ENCODE measurements around the gene HFM1. TPM values are rescaled to one million over a fixed set of nuclear protein-coding genes. Genes with fewer than 3 reads are reported as not detected.
A peak's percentile ranks its signal among the peaks of the same experiment; 100 is the strongest.
"Not testable (repeated sequence)": the region's sequence is repeated elsewhere in the genome, so short reads cannot be mapped to it uniquely, and the experiment has no call there.

HFM1 gene, protein sequence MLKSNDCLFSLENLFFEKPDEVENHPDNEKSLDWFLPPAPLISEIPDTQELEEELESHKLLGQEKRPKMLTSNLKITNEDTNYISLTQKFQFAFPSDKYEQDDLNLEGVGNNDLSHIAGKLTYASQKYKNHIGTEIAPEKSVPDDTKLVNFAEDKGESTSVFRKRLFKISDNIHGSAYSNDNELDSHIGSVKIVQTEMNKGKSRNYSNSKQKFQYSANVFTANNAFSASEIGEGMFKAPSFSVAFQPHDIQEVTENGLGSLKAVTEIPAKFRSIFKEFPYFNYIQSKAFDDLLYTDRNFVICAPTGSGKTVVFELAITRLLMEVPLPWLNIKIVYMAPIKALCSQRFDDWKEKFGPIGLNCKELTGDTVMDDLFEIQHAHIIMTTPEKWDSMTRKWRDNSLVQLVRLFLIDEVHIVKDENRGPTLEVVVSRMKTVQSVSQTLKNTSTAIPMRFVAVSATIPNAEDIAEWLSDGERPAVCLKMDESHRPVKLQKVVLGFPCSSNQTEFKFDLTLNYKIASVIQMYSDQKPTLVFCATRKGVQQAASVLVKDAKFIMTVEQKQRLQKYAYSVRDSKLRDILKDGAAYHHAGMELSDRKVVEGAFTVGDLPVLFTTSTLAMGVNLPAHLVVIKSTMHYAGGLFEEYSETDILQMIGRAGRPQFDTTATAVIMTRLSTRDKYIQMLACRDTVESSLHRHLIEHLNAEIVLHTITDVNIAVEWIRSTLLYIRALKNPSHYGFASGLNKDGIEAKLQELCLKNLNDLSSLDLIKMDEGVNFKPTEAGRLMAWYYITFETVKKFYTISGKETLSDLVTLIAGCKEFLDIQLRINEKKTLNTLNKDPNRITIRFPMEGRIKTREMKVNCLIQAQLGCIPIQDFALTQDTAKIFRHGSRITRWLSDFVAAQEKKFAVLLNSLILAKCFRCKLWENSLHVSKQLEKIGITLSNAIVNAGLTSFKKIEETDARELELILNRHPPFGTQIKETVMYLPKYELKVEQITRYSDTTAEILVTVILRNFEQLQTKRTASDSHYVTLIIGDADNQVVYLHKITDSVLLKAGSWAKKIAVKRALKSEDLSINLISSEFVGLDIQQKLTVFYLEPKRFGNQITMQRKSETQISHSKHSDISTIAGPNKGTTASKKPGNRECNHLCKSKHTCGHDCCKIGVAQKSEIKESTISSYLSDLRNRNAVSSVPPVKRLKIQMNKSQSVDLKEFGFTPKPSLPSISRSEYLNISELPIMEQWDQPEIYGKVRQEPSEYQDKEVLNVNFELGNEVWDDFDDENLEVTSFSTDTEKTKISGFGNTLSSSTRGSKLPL (N-terminal part only)
- 1 to 10 TPM; 1.2 to 4.3 (median 2.9) TPM for total RNA-seq
- polyA plus RNA-seq = 1 to 10 TPM in 1 of 2 donors, under 1 TPM in 1; 0.17 to 7.8 TPM
- long read RNA-seq, donor 1, partial matches to known transcripts = 0 of 1 reads
- long read RNA-seq, donor 1, other reads (novel, unspliced or antisense) = 1 of 1 reads
- long read RNA-seq, donor 2, partial matches to known transcripts = 0 of 3 reads
- long read RNA-seq, donor 2, other reads (novel, unspliced or antisense) = 3 of 3 reads
- long read RNA-seq, donor 3, partial matches to known transcripts = 0 of 1 reads
- long read RNA-seq, donor 3, other reads (novel, unspliced or antisense) = 1 of 1 reads

DNA sequence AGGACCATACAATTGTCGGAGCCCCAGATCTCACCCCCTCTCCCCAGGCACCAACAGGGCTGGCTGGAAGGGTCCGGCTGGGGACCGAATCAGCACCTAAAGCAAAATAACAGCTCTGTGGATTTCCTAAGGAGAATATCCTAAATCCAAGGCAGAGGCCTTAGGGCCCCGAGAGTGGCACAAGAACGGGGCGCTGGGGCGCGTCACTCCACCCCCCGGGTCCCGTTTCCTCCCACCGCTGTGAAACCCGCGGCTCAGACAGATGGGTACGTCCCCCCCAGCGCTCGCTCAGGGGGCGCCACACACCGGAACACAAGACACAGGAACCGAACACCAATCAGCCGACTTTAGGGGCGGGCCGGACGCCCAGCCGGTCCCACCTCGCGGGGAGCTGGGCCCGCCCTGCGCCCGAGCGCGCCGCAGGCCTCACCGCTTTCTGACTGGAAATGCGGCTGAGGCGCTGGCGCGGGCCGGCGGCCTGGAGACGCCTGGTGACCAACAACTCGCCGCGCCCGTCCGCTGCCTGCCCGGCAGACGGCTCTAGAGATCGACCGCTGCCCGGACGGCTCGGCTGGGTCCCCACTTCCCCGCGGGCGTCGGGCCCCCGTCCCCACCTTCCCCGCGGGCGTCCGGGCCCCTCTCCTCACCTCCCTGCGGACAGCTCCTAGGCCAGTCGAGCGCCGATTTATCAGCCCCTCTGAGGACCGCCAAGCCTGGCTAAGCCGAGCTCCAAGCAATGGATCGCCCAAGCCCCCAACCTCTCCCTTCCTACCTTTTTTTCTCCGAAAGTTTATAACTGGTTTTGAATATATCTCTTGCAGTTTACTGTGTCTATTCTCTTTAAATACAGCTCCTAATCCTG, at the start of gene HFM1:
Gene HFM1 (minus strand): TSS at position 687 of the 862 bp plus-strand sequence. CDS start 3,755 bp downstream, outside the sequence.
- no peaks in the 10 kb centered on the region for H3K36me3 ChIP-seq
- peak; percentile 83 to 86 for DNase-seq

GRCh38 chr1:91454136-91454535, 49.5 kb upstream of the HFM1 start:
- WGBS, 2 donors = 70 to 72% methylated on average over 2 of the region's 2 CpGs

More for the DNA sequence above, at the start of gene HFM1:
- ATAC-seq = peak; percentile 98 to 100 (median 99)
- no peaks in the 10 kb centered on the region for H3K9me3 ChIP-seq
- H3K27me3 ChIP-seq = peaks cover 0 to 36% (median 0%) of the 10 kb centered on the region in 7 donors
- H3K27ac ChIP-seq = peak within 1 kb of the TSS; percentile 24 to 95 (median 88)
- WGBS, 2 donors = 0 to 1% methylated on average over 69 of the region's 69 CpGs
- H3K4me3 ChIP-seq = peak within 1 kb of the TSS; percentile 36 to 78 (median 63)
- intact Hi-C loops (cut with DNase I) = loop anchor here in 7 of 10 donors (2.0 to 10.0 kb wide), 5 partner anchors 98 to 894 kb away; partner anchors contain the start of genes CDC7 (in 4 of the 7), GLMN (in 1 of the 7) and RPAP2 (in 1 of the 7)
- TF ChIP-seq, protein P1, sequence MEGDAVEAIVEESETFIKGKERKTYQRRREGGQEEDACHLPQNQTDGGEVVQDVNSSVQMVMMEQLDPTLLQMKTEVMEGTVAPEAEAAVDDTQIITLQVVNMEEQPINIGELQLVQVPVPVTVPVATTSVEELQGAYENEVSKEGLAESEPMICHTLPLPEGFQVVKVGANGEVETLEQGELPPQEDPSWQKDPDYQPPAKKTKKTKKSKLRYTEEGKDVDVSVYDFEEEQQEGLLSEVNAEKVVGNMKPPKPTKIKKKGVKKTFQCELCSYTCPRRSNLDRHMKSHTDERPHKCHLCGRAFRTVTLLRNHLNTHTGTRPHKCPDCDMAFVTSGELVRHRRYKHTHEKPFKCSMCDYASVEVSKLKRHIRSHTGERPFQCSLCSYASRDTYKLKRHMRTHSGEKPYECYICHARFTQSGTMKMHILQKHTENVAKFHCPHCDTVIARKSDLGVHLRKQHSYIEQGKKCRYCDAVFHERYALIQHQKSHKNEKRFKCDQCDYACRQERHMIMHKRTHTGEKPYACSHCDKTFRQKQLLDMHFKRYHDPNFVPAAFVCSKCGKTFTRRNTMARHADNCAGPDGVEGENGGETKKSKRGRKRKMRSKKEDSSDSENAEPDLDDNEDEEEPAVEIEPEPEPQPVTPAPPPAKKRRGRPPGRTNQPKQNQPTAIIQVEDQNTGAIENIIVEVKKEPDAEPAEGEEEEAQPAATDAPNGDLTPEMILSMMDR (IDR thresholded peaks at IDR 0.05) = peak in 6 of 9 donors; percentile 12 to 48 (median 26)
- peaks cover 0 to 20% (median 13%) of the 10 kb centered on the region in 9 donors for H3K4me1 ChIP-seq

GRCh38 chr1:91450260-91450659, 45.6 kb upstream of the HFM1 start:
- WGBS, 2 donors = 44 to 45% methylated on average over 2 of the region's 2 CpGs
- TF ChIP-seq, protein P1 (IDR thresholded peaks at IDR 0.05) = no peak
- intact Hi-C loops (cut with DNase I) = no loop called here
- DNase-seq (no peak), ATAC-seq (no peak)
- Histone ChIP-seq H3K27me3 (no peaks in the 10 kb centered on the region), H3K4me3 (no peak overlapping the region), H3K27ac (no peak overlapping the region), H3K36me3 (no peaks in the 10 kb centered on the region), H3K9me3 (no peaks in the 10 kb centered on the region), H3K4me1 (peaks cover 0 to 8% (median 0%) of the 10 kb centered on the region in 9 donors)

More at GRCh38 chr1:91454136-91454535, 49.5 kb upstream of the HFM1 start:
- no peak overlapping the region for H3K4me3 ChIP-seq
- H3K27me3 ChIP-seq = no peaks in the 10 kb centered on the region
- DNase-seq (no peak), ATAC-seq (no peak)
- peaks cover 0 to 8% (median 0%) of the 10 kb centered on the region in 9 donors for H3K4me1 ChIP-seq
- H3K27ac ChIP-seq = no peak overlapping the region
- no peaks in the 10 kb centered on the region for H3K36me3 ChIP-seq
- TF ChIP-seq, protein P1 (IDR thresholded peaks at IDR 0.05) = no peak
- intact Hi-C loops (cut with DNase I) = no loop called here
- H3K9me3 ChIP-seq = no peaks in the 10 kb centered on the region

DNA sequence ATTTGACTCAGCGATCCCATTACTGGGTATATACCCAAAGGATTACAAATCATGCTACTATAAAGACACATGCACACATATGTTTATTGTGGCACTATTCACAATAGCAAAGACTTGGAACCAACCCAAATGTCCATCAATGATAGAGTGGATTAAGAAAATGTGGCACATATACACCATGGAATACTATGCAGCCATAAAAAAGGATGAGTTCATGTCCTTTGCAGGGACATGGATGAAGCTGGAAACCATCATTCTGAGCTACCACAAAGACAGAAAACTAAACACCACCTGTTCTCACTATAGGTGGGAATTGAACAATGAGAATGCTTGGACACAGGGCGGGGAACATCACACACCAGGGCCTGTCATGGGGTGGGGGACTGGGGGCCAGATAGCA, 43.1 kb upstream of the HFM1 start:
- H3K9me3 ChIP-seq, ATAC-seq, H3K27me3 ChIP-seq, H3K4me1 ChIP-seq, H3K27ac ChIP-seq, H3K4me3 ChIP-seq, H3K36me3 ChIP-seq, DNase-seq: not testable (repeated sequence)
- intact Hi-C loops (cut with DNase I) = loop anchor here in 1 of 10 donors (10.0 kb wide), 1 partner anchor 57 kb away; the partner anchor contains the start of gene CDC7
- WGBS, 2 donors = 72 to 97% methylated on average over 2 of the region's 2 CpGs

GRCh38 chr1:91441980-91442379, 37.3 kb upstream of the HFM1 start:
- ATAC-seq, DNase-seq, H3K27me3 ChIP-seq, H3K36me3 ChIP-seq, H3K4me1 ChIP-seq, H3K27ac ChIP-seq, H3K9me3 ChIP-seq, H3K4me3 ChIP-seq: not testable (repeated sequence)
- intact Hi-C loops (cut with DNase I) = loop anchor here in 1 of 10 donors (10.0 kb wide), 1 partner anchor 63 kb away; the partner anchor contains the start of gene CDC7
- 93 to 95% methylated on average over 5 of the region's 5 CpGs for WGBS, 2 donors
